ENCODE results near the gene ELFN2.

Gene ELFN2

DNA sequence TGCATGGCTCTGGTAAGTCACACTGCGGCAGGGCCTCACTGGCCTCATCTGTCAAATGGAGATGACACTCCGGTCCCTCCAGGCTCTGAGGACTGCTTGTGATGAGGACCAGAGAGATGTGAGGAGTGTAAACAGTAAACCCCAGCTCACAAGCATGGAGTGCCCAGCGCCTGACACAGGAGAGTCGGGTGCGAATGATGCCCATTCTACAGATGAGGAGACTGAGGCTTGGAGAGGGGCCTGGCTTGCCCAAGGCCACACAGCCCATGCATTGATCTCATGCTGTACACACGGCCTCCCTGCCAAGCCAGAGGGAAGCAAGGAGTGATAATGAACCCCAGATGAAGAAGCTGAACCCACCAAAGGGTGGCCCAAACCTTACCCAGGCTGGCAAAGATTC, 37.2 kb downstream of the ELFN2 start:
- DNase-seq (ENCODE audit: low read depth in 1 of 2, low spot score in 1 of 2), result no peak

DNA sequence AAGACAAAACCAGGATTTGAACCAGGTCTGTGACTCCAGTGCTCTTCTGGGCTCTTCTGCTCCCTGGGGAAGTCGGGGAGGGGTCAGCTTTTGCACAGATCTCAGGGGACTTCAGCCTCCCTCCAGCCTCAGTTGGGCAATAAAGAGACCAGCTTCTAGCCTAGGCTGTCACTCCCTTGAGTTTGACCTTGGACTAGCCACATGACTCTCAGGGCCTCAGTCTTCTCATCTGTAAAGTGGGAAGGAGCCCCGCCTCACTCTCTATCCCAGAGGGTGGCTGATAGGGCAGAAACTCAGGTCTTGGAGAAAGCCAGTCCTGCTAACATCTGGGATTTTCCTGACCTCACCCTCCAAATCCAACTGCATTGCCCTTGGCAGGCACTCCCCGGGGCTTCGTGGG, 38.7 kb downstream of the ELFN2 start:
- DNase-seq (ENCODE audit: low read depth in 1 of 2, low spot score in 1 of 2), result no peak

DNA sequence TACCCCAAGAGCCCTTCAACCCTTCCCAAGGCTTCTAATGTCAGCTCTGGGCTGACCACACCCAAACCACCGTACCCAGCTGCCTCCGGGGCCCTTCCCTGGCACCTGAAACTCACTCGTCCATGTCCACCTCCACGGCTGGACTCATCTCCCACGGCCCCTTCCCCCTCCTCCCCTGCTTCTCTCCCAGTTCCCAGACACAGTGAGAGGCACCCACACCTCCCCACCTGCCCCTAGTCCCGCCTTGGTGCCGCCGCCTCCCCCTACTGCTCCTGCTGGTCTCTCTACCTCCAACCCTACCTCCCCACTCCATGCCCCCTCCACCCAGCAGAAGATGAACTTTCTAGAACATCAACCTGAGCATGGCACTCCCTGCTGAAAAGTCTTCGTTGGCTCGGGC, 39.5 kb downstream of the ELFN2 start:
- no peak for DNase-seq (ENCODE audit: low read depth in 1 of 2, low spot score in 1 of 2)

DNA sequence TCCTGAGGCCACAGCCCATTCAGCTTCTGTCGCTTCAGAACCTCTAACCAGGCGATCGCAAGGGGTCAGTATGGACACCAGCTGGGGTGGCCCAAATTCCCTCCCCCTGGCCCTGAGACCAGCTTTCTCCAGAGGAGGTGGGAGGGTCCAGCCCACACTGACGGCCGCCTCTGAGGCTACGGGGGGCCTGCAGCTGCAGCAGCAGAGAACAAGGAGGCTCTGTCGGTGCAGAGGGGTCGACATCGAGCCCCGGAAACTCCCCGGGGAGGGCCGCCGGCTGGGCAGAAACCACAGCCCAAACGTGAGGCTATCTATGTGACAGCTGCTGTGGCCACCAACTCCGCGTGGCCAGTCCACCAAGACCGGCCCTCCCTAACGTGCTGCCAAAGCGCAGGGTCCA, 40.8 kb downstream of the ELFN2 start:
- no peak for DNase-seq (ENCODE audit: low read depth in 1 of 2, low spot score in 1 of 2)

DNA sequence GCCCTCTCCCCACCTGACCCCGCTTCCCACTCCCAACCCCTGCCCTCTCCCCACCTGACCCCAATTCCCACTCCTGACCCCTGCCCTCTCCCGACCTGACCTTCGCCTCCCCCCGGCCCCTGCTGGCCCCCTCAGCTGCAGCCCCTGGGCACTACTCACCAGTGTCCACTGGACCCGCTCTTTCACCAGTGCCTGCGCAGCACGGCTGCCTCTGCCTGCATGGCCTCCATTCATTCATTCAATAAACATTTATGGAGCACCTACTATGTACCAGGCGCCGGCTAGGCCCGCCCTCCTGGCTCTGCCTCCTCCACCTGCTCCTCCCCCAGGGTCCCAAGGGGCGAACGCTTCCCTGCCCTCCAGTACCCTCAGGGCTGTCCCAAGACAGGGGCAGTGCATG, 42.6 kb downstream of the ELFN2 start:
- DNase-seq (ENCODE audit: low read depth in 1 of 2, low spot score in 1 of 2), result no peak

DNA sequence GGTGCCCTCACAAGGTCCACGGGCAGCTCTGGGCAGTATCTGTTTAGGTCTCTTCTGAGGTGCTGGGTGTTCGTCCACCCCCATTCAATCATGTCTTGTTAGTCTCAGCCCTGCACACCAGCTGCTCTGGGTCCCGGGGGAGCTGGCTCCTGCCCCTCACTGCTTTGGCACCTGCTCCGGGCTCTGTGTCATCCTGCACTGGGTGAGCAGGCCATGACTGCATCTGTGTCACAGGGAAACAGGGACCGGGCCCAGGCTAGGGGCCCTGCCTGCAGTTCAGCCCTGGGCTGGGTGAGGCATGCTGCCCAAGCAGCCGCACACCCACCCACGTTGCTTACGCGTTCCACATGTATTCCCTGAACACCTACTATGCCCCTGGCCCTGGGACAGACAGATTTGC, 43.9 kb downstream of the ELFN2 start:
- no peak for DNase-seq (ENCODE audit: low read depth in 1 of 2, low spot score in 1 of 2)

DNA sequence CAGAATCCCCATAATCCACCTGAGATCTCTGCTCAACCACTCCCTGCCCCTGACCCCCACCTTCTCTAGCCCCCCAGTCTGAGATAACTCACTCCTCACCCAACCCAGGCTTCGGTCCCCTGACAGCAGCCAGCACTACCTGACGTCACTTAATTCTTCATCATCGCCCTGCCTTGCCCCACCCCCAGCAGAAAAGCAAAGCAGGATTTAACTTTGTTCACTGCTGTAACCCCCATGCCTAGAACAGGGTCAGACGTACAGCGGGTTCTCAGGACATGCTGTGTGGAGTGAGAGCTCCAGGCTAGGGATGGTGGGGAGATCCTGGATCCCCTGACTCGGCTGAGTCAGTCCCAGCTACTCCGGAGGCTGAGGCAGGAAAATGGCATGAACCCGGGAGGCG, 45.8 kb downstream of the ELFN2 start:
- DNase-seq (ENCODE audit: low read depth in 1 of 2, low spot score in 1 of 2), result no peak

DNA sequence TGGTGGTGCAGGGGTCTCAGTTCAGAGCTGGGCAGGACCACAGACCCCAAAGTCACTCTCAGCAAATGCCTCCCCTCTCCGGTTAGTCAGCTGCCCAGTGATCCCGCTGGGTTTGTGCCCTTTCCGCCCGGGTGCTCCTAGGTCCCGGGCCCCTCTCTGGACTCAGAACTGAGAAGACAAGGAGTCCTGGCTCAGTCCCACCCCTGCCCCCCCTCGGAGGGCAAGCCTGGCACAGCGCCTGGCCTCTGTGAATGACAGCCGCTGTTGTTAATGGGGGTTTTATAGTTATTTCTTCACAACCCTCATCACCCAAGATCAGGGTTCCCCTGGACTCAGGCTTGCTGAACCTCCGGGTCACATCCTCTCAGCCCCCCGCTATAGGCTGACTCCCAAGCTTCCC, 47.6 kb downstream of the ELFN2 start:
- no peak for DNase-seq (ENCODE audit: low read depth in 1 of 2, low spot score in 1 of 2)

DNA sequence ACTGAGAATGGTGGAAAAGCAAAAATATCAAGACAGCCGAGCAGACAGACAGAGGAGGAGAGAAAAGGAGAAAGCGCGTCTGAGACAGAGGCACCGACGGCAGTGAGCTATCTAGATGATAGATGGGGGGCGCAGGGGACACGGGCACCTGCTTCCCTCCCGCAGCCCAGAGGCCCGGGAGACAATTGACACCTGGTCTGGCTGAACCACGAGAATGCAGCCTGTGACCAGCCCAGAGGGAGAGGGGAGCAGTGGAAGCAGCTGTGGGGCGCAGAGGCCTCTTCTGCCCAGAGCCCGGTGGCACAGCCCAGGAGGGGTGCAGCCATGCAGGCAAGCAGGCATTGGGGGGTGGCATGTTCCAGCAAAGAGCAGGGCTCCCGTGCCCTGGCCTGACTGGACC, 48.2 kb downstream of the ELFN2 start:
- no peak for DNase-seq (ENCODE audit: low read depth in 1 of 2, low spot score in 1 of 2)

DNA sequence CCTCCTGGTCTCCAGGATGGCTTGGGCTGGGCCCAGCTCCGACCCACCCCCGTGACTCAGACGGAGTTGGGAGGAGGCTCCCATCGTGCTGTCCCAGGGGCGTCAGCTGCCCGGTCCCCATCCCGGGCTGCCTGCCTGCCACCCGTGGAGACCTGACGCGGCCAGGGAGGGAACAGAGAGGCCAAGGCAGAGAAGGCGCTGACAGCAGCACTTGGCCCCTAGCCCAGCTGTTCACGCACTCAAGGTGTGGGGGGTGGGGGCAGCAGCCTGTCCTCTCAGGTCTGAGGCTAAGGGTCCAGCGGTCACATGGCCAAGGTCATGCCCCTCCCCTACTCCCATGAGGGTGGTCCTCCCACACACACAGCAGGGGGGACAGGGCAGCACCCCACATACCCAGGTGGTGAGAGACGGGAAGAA, 48.6 kb downstream of the ELFN2 start:
- DNase-seq (ENCODE audit: low read depth in 1 of 2, low spot score in 1 of 2), result no peak

DNA sequence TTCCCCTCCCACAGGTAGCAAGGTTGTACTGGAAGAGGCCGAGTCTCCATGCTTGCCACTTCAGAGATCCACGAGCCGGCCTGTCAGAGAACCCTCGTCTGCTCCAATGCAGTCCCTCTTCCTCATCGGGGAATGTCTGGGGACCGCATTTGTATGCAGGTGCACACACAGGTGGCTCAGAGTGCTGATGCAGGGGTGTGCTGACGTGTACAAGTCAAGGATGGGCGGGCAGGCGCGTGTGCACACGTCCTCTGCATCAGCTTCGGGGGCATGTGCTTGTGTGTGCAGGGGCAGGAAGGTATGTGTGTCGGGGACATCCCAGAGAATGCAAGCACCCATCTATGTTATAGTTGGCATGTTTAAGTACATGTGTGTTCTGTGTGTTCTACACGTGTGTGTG, 49.4 kb downstream of the ELFN2 start:
- no peak for DNase-seq (ENCODE audit: low read depth in 1 of 2, low spot score in 1 of 2)

DNA sequence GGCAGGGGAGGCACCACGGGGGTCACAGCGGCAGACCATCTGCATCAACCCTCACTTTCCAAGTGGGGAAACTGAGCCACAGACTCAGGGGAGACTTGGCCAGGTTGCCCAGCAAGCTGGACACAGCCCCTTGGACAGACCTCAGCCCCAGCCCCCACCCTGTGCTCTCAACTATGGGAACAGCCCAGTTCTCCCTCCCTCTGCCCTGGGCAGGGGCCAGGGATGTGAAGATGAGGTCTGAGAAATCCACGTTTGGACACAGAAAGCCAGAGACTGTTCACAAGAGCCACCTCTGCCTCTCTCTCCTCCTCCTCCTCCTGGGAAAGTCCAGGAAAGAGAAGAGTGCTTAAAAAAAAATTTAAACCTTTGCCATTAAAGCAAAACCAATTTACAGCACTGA, 50.1 kb downstream of the ELFN2 start:
- DNase-seq (ENCODE audit: low read depth in 1 of 2, low spot score in 1 of 2), result no peak

DNA sequence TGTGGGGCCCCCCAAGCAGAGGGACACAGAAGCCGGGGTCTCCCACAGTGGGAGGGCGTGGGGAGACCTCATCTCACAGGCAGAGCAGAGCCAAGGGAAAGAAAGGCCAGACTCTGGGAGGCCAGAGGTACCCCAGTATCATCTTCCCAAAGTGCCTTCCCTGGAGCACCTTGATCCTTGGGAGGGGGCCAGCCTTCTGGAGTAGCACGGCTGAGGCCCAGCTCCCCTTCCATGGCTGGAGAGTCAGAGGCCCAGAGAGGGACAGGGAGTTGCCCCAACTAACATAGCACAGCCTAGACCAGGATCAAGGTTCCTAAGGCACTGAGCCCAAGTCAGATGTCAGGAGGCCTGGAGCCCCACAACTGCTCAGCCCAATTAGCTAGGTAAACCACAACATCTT, 50.6 kb downstream of the ELFN2 start:
- no peak for DNase-seq (ENCODE audit: low read depth in 1 of 2, low spot score in 1 of 2)

DNA sequence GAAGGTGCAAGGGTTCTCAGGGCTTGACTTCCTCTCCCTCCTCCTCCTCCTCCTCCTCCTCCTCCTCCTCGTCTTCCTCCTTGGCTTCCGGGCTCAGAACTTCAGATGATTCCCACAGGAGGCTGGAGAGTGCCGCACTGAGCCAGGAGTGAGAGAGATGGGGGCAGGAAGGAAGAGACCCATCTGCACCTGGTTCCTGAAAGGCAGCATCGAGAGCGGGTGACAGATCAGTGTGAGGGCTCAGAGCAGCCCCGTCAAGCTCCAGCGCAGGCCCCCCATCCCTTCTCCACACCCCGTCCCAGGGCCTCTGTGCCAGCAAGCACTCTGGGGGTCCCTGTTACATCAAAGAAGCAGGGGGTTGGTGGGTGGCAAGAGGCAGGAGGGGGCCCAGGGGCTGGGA, 51.5 kb downstream of the ELFN2 start:
- DNase-seq (ENCODE audit: low read depth in 1 of 2, low spot score in 1 of 2), result no peak

DNA sequence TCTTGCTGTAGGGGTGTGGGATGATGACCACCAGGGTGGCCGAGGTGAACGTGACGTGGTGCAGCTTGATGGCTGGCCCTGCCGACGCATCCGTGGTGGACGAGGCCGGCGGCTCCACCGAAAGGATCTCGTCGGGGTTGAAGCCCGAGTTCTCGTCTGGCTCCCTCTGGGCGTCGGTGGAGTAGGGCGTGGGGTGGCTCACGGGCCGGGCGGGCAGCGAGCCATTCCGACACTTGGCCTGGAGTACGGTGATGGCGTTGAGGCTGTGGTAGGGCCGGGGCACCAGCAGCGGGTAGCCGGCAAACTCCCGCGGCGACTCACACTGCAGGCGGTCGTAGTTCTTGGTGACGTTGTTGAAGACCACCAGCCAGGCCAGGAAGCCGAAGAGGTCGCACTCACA, 52.7 kb downstream of the ELFN2 start:
- DNase-seq (ENCODE audit: low read depth in 1 of 2, low spot score in 1 of 2), result no peak

DNA sequence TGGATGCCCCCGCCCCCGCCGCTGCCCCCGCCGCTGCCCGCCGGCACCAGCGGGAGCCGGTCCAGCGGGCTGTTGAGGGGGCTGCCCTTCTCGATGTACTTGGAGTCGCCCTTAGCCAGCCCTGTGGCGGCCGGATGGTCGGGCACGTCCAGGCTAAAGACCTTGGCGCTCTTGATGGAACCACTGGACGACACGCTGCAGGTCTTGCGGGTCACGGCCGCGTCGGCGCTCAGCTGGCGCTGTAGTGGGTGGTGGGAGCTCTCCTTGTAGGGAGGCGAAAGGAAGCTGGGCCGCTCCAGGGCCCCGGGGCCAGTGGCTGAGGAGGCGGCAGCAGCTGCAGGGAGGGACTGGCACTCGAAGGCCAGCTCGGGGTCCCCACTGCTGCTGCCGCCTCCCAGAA, 53.8 kb downstream of the ELFN2 start:
- no peak for DNase-seq (ENCODE audit: low read depth in 1 of 2, low spot score in 1 of 2)

DNA sequence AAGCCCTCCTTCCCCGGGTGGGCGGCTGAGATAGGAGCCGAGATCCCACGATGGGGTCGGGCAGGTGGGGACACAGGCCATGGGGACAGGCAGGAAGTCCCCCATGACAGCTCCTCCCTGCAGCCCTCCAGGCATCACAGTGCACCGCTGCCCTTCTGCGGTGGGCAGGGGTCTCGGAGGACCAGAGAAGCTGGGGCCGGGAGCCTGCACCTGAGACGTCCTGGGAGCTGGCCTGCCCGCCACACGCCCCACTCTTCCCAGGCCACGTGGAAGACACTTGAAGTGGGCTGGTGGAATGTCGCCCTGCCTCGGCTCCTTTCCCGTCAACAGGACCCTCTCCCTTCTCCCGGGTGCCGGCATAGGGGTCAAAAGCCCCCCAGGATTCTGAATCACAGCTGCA, 55.4 kb downstream of the ELFN2 start:
- no peak for DNase-seq (ENCODE audit: low read depth in 1 of 2, low spot score in 1 of 2)

DNA sequence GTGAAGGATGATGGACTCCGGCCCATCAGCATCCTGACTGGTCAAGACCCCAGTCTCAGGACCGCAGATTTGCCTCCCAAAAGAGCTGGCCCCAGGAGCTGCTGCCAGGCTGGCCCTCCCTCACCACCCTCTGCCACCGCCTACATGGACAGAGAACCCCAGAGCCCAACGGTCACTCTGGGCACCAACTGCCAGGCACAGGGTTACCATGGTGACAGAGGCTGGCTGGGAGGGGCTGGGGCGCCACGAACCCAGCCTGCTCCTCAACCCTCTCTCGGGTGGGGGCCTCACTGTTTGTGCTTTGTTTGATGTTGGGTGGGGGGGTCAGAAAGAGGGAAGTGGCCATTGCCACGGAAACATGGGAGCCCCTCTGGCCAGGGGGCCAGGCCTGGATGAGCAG, 55.8 kb downstream of the ELFN2 start:
- no peak for DNase-seq (ENCODE audit: low read depth in 1 of 2, low spot score in 1 of 2)

DNA sequence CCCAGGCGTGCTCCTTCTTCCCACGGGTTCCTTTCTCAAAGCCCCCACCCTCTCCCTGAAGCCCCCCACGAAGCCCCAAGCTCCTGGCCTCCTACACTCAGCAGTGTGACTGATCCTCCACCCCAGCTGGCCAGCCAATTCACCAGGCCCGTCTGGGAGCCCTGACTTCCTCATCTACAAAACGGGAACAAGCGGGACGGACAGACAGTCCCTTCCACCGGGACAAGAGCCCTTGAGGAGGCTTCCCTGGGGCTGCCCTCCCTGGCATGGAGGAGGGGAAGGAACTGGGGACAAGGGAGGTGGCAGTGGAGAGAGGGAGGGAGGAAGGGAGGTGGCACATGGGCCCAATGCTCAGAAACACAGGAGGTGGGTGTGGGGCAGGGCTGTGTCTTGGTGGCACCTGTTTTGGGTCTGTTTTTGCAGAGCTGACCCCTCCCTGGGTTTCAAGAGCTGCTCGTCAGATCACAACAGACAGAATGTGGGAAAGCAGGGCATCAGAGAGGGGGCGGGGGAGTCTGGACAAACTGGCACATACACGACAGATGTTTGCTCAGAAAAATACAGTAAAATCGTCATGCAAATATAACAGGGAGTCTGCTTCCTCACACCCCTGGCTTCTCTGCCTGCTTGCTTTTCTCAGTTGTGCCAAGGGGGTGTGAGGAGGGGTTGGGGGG, 56.8 kb downstream of the ELFN2 start:
- no peak for DNase-seq (ENCODE audit: low read depth in 1 of 2, low spot score in 1 of 2)

DNA sequence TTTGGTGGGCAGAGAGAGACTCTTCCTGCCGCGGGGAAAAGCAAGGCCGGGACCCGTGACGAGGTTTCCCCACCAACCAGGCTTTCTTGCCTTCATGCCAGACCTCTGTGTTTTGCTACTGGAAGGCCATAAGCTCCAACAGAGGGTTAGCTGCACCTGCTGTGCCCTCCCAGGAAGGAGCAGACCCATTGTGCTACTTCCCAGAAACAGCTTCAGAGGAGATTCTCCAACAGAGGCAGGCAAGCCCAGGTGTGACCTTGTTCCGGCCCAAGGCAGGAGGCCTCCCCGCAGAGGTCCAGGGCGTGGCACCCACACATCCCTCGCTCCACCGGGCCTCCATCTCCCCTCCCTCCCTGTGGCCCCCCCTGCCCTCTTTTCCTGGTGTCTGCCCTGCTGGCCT, 57.8 kb downstream of the ELFN2 start:
- DNase-seq (ENCODE audit: low read depth in 1 of 2, low spot score in 1 of 2), result no peak

DNA sequence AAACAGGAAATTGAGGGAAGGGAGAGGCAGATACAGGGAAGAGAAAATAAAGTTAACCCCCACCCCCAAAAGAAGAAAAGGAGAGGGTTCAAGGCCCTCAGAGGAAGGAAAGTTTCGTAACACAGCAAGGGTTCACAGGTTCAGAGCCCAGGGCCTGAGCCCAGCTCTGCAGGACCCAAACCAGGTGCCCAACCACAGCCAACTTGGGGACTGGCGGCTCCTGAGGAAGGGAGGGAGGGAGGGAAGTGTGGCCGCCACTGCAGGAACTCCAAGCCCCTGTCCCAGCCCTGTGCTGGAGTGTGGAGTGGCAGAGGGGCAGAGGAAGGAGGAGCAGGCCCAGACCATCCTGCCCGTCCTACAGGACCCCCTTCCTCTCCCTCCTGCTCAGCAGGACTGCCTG, 59.2 kb downstream of the ELFN2 start:
- DNase-seq (ENCODE audit: low read depth in 1 of 2, low spot score in 1 of 2), result no peak

DNA sequence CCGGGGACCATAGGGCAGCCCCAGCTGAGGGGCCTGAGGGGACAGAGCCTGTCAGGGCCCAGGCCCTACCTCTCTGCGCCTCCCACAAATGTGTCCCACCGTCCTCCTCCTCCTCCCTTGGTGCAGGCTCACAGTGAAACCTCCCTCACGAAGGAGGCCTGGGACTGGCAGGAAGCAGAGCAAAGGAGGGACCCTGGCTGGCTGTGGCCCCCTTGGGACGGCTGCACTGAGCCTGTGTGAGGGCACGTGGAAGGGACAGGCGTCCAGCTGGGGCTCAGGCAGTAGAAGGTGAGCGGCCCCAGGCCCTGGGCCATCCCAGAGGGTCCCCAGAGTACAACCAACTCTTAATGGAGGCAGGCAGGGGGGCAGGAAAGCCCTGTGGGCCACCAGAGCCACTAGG, 60.7 kb downstream of the ELFN2 start:
- DNase-seq (ENCODE audit: low read depth in 1 of 2, low spot score in 1 of 2), result no peak

DNA sequence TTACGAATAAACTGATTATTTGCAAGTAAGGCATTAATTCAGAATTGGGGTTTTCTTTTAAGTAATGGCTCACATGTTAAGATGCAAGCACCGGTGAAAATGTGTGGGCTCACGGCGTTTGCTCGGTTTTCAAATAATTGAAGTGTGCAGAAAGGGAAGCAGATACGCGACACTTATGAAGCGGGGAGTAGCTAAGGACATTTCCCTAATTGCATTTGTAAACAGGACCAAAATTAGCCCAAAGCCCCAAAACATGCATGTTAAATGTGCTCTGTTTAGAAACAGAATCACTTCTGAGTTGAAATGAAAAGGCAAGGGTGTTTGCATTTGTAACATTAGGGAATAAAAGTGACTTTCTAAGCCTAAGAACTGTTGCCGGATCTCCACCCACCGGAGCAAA, 61.3 kb downstream of the ELFN2 start:
- no peak for DNase-seq (ENCODE audit: low read depth in 1 of 2, low spot score in 1 of 2)
